ENCODE data around the gene GRIN2D.
"Not testable (repeated sequence)": the region's sequence is repeated elsewhere in the genome, so short reads cannot be mapped to it uniquely, and the experiment has no call there.

The GRIN2D gene

GRCh38 chr19:48368936-48369335 is 24.5 kb upstream of the GRIN2D start:
- no peak overlapping the region for H3K27ac ChIP-seq (ENCODE audit: low read depth, low read length, poor library complexity, severe bottlenecking)
- no peaks in the 10 kb centered on the region for H3F3A ChIP-seq (ENCODE audit: insufficient read depth, low read length)
- H3K36me3 ChIP-seq (ENCODE audit: insufficient read depth, low read length), result no peaks in the 10 kb centered on the region
- TF ChIP-seq EZH2 (IDR thresholded peaks at IDR 0.05; ENCODE audit: borderline replicate concordance, low read length) (no peak), CTCF (IDR thresholded peaks at IDR 0.05; ENCODE audit: low read length) (no peak)
- H3K9ac ChIP-seq (ENCODE audit: low read length), result no peak overlapping the region
- peaks cover 6% of the 10 kb centered on the region for H3K4me1 ChIP-seq (ENCODE audit: insufficient read depth, low read length, severe bottlenecking)
- no peaks in the 10 kb centered on the region for H3K9me3 ChIP-seq (ENCODE audit: low read length)
- no peaks in the 10 kb centered on the region for H3K9me2 ChIP-seq (ENCODE audit: low read depth, low read length)
- H2AFZ ChIP-seq (ENCODE audit: low read length), result no peak overlapping the region
- no peaks in the 10 kb centered on the region; the same call in 1 of the 2 replicates for H3K27me3 ChIP-seq (ENCODE audit: insufficient read depth, low read length)
- H3K4me2 ChIP-seq (ENCODE audit: low read length), result no peak overlapping the region
- no peaks in the 10 kb centered on the region for H3K79me2 ChIP-seq (ENCODE audit: insufficient read depth, low read length)
- no peak overlapping the region for H3K4me3 ChIP-seq (ENCODE audit: low read depth, low read length, poor library complexity, severe bottlenecking)
- no peaks in the 10 kb centered on the region for H4K20me1 ChIP-seq (ENCODE audit: insufficient read depth, low read length)

- no peaks in the 10 kb centered on the region for H3K79me2 ChIP-seq (ENCODE audit: insufficient read depth, low read length)
- H3K4me2 ChIP-seq (ENCODE audit: low read length), result no peak overlapping the region
- no peaks in the 10 kb centered on the region for H3K4me1 ChIP-seq (ENCODE audit: insufficient read depth, low read length, severe bottlenecking)
- no peak overlapping the region for H3K9ac ChIP-seq (ENCODE audit: low read length)
- TF ChIP-seq CTCF (IDR thresholded peaks at IDR 0.05; ENCODE audit: low read length) (no peak), EZH2 (IDR thresholded peaks at IDR 0.05; ENCODE audit: borderline replicate concordance, low read length) (no peak)
- no peaks in the 10 kb centered on the region for H3K36me3 ChIP-seq (ENCODE audit: insufficient read depth, low read length)
- H3F3A ChIP-seq (ENCODE audit: insufficient read depth, low read length), result no peaks in the 10 kb centered on the region
- H3K4me3 ChIP-seq (ENCODE audit: low read depth, low read length, poor library complexity, severe bottlenecking), result no peak overlapping the region
- no peaks in the 10 kb centered on the region for H4K20me1 ChIP-seq (ENCODE audit: insufficient read depth, low read length)
- H3K27me3 ChIP-seq (ENCODE audit: insufficient read depth, low read length), result no peaks in the 10 kb centered on the region; the same call in 1 of the 2 replicates
- no peak overlapping the region for H2AFZ ChIP-seq (ENCODE audit: low read length)
- no peaks in the 10 kb centered on the region for H3K9me2 ChIP-seq (ENCODE audit: low read depth, low read length)
- no peaks in the 10 kb centered on the region for H3K9me3 ChIP-seq (ENCODE audit: low read length)
- no peak overlapping the region for H3K27ac ChIP-seq (ENCODE audit: low read depth, low read length, poor library complexity, severe bottlenecking)
Measured at GRCh38 chr19:48370955-48371354, 22.5 kb upstream of the GRIN2D start.

GRCh38 chr19:48371367-48371766 is 22.1 kb upstream of the GRIN2D start:
- no peak overlapping the region for H3K9ac ChIP-seq (ENCODE audit: low read length)
- H4K20me1 ChIP-seq (ENCODE audit: insufficient read depth, low read length), result no peaks in the 10 kb centered on the region
- TF ChIP-seq EZH2 (IDR thresholded peaks at IDR 0.05; ENCODE audit: borderline replicate concordance, low read length), result no peak
- TF ChIP-seq CTCF (IDR thresholded peaks at IDR 0.05; ENCODE audit: low read length), result no peak
- H3K36me3 ChIP-seq (ENCODE audit: insufficient read depth, low read length), result no peaks in the 10 kb centered on the region
- H3K79me2 ChIP-seq (ENCODE audit: insufficient read depth, low read length), result no peaks in the 10 kb centered on the region
- H3K4me2 ChIP-seq (ENCODE audit: low read length), result no peak overlapping the region
- H3K27me3 ChIP-seq (ENCODE audit: insufficient read depth, low read length), result no peaks in the 10 kb centered on the region; the same call in 1 of the 2 replicates
- no peaks in the 10 kb centered on the region for H3K9me2 ChIP-seq (ENCODE audit: low read depth, low read length)
- no peak overlapping the region for H3K4me3 ChIP-seq (ENCODE audit: low read depth, low read length, poor library complexity, severe bottlenecking)
- no peaks in the 10 kb centered on the region for H3K9me3 ChIP-seq (ENCODE audit: low read length)
- H3K4me1 ChIP-seq (ENCODE audit: insufficient read depth, low read length, severe bottlenecking), result no peaks in the 10 kb centered on the region
- H3K27ac ChIP-seq (ENCODE audit: low read depth, low read length, poor library complexity, severe bottlenecking), result no peak overlapping the region
- no peak overlapping the region for H2AFZ ChIP-seq (ENCODE audit: low read length)
- no peaks in the 10 kb centered on the region for H3F3A ChIP-seq (ENCODE audit: insufficient read depth, low read length)

- H2AFZ ChIP-seq (ENCODE audit: low read length); H3K9ac ChIP-seq (ENCODE audit: low read length); H3K4me3 ChIP-seq (ENCODE audit: low read depth, low read length, poor library complexity, severe bottlenecking); H3K4me2 ChIP-seq (ENCODE audit: low read length); H3F3A ChIP-seq (ENCODE audit: insufficient read depth, low read length); H3K27me3 ChIP-seq (ENCODE audit: insufficient read depth, low read length); H3K79me2 ChIP-seq (ENCODE audit: insufficient read depth, low read length); H3K27ac ChIP-seq (ENCODE audit: low read depth, low read length, poor library complexity, severe bottlenecking); H3K4me1 ChIP-seq (ENCODE audit: insufficient read depth, low read length, severe bottlenecking); H3K9me2 ChIP-seq (ENCODE audit: low read depth, low read length); H4K20me1 ChIP-seq (ENCODE audit: insufficient read depth, low read length); H3K36me3 ChIP-seq (ENCODE audit: insufficient read depth, low read length); H3K9me3 ChIP-seq (ENCODE audit: low read length): not testable (repeated sequence)
Measured at GRCh38 chr19:48371771-48372170, 21.7 kb upstream of the GRIN2D start.
